HL-60 (cell line): ENCODE measurements around the gene CLSTN2.

Experiments
- POLR2AphosphoS5 ChIP-seq: IDR thresholded peaks from 2 replicates; pipeline ENCODE4 v1.6.1; 2012; ENCODE audit warnings: low read depth
- TF ChIP-seq, protein P1 (sequence below): IDR thresholded peaks from one replicate; pipeline ENCODE4 v1.5.1; 2011; ENCODE audit warnings: low read length, control low read depth, inconsistent platforms; ENCODE audit not compliant: insufficient read depth
- TF ChIP-seq, protein P2 (sequence below): IDR thresholded peaks from 2 replicates; pipeline ENCODE4 v1.6.1; 2012; ENCODE audit warnings: low read depth; ENCODE audit not compliant: insufficient replicate concordance

DNA sequence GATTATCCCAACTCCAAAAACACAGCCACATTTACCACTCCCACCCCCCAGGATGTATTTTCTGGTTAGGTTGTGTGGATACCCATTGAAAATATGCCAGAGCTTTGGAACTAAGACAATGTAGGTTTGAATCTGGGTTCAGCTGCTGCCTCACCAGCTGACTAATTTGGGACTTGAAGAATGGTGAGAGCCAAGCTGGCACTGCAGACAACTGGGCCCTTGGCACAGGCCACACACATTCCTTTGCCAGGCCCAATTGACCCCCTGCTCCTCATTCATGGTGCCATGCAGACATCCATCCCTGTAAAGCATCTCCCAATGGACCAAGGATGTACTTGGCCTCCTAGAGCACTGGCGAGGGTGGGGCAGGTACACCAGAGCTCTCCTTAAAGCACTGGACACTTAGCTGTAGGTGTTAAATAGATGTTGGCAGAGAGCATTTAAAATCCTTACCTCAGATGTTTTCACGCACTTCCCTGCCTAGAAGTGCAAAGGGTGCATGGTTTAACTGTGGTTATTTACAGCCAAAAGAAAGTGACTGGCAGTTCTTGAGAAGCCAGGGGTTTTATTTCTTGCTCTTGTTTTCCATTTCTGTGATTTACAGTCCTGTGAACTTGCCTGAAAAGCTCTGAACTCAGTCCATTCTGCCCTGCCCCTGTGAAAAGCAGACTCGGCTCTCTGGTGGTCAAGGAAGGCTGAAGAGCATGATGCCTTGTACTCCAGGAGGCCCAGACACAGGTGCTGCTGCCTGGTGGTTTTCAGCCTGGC lies 138.5 kb downstream of the CLSTN2 start:
- no peak for TF ChIP-seq POLR2AphosphoS5
- TF ChIP-seq, protein P1, sequence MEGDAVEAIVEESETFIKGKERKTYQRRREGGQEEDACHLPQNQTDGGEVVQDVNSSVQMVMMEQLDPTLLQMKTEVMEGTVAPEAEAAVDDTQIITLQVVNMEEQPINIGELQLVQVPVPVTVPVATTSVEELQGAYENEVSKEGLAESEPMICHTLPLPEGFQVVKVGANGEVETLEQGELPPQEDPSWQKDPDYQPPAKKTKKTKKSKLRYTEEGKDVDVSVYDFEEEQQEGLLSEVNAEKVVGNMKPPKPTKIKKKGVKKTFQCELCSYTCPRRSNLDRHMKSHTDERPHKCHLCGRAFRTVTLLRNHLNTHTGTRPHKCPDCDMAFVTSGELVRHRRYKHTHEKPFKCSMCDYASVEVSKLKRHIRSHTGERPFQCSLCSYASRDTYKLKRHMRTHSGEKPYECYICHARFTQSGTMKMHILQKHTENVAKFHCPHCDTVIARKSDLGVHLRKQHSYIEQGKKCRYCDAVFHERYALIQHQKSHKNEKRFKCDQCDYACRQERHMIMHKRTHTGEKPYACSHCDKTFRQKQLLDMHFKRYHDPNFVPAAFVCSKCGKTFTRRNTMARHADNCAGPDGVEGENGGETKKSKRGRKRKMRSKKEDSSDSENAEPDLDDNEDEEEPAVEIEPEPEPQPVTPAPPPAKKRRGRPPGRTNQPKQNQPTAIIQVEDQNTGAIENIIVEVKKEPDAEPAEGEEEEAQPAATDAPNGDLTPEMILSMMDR, result no peak
- TF ChIP-seq, protein P2, sequence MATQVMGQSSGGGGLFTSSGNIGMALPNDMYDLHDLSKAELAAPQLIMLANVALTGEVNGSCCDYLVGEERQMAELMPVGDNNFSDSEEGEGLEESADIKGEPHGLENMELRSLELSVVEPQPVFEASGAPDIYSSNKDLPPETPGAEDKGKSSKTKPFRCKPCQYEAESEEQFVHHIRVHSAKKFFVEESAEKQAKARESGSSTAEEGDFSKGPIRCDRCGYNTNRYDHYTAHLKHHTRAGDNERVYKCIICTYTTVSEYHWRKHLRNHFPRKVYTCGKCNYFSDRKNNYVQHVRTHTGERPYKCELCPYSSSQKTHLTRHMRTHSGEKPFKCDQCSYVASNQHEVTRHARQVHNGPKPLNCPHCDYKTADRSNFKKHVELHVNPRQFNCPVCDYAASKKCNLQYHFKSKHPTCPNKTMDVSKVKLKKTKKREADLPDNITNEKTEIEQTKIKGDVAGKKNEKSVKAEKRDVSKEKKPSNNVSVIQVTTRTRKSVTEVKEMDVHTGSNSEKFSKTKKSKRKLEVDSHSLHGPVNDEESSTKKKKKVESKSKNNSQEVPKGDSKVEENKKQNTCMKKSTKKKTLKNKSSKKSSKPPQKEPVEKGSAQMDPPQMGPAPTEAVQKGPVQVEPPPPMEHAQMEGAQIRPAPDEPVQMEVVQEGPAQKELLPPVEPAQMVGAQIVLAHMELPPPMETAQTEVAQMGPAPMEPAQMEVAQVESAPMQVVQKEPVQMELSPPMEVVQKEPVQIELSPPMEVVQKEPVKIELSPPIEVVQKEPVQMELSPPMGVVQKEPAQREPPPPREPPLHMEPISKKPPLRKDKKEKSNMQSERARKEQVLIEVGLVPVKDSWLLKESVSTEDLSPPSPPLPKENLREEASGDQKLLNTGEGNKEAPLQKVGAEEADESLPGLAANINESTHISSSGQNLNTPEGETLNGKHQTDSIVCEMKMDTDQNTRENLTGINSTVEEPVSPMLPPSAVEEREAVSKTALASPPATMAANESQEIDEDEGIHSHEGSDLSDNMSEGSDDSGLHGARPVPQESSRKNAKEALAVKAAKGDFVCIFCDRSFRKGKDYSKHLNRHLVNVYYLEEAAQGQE, result no peak
